Subcutaneous adipose tissue (tissue), 4 donors: ENCODE results near the gene NRP2. TPM values are rescaled to one million over a fixed set of nuclear protein-coding genes. Genes with fewer than 3 reads are reported as not detected.

Source experiments
- total RNA-seq, 4 donors: library from RNA; depleted of rRNA; stranded (reverse); fragments of >200 nt; gene quantifications; one replicate each; pipeline ENCODE4 v1.1.0, GENCODE V29; 2016
- TF ChIP-seq, protein P1 (sequence below): fragments of 450-650 bp; IDR thresholded peaks from one replicate; pipeline ENCODE4 v1.5.1; 2016; ENCODE audit warnings: low read depth, mild to moderate bottlenecking, control low read depth, antibody characterized with exemption, moderate library complexity

NRP2 gene
- total RNA-seq, 4 donors from 2014 or later, result 29.2 to 70.9 (median 56.1) TPM

DNA sequence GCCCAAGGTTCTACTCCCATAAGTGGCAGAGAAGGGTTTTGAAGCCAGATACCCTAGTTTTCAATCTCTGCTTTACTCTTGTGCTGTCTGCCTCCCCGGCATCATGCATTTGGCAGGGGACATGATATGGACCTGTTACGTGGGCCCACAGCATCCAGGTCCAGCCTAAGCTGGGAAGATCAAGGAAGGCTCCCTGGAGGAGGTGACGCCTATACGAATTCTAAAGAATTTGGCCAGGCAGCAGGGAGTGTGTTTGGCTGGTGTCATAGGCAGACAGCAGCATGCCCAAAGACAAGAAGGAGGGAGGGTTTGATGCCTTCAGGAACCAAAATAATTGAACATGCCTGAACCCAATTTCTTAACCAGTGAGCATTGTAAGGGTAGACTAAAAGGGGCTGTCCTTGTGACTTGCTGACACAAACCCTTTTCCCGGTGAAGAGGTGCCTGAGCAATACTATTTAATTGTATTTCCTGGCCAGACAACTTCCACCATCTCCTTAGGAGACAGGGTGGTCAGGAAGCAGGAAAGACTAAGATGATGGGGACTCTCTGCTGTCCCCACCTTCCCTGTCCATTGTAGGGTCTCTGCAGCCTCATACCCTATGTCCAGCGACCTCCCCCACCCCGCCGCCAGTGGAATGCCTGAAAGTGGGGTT lies 21.3 kb downstream of the NRP2 start:
- TF ChIP-seq, protein P1, sequence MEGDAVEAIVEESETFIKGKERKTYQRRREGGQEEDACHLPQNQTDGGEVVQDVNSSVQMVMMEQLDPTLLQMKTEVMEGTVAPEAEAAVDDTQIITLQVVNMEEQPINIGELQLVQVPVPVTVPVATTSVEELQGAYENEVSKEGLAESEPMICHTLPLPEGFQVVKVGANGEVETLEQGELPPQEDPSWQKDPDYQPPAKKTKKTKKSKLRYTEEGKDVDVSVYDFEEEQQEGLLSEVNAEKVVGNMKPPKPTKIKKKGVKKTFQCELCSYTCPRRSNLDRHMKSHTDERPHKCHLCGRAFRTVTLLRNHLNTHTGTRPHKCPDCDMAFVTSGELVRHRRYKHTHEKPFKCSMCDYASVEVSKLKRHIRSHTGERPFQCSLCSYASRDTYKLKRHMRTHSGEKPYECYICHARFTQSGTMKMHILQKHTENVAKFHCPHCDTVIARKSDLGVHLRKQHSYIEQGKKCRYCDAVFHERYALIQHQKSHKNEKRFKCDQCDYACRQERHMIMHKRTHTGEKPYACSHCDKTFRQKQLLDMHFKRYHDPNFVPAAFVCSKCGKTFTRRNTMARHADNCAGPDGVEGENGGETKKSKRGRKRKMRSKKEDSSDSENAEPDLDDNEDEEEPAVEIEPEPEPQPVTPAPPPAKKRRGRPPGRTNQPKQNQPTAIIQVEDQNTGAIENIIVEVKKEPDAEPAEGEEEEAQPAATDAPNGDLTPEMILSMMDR, result no peak

GRCh38 chr2:205704127-205704741 lies 21.9 kb downstream of the NRP2 start:
- TF ChIP-seq, protein P1, result no peak

DNA sequence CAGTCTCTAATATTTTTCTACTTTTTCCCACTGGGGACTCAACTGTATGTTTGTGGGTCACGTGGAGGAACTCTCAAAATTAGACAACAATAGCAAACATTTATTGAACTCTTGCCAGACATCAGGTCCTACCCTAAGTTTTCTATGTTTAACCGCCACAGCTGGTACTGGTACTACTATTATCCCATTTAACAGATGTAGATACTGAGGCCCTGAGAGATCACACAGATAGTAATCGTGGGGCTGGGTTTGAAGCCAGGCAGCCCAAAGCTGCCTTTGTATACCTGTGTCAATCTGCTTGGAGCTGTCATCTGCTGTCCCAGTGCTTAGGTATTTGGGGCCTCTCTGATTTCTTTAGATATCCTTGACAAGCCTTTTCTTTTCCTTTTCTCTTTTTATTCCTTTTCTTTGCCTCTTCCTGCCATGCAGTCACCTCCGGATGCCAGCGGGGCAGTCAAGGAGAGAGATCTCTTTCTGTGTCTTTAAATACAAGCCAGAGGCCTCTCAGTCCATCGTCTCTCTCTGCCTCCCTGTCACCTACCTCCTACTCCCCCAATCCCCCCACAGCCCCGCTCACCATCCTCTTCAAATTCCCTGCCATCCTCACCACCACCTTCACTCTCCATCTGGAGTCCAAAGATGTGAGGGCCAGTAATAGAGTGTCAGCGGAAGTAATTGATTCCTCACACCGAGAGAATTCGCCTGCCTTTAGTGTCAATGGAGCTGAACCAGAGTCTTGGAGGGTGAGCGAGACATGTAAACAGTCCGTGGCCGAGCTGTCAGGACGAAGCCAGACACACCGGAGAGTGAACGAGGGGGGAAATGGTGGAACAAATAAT lies 23.4 kb downstream of the NRP2 start:
- TF ChIP-seq, protein P1, result no peak

DNA sequence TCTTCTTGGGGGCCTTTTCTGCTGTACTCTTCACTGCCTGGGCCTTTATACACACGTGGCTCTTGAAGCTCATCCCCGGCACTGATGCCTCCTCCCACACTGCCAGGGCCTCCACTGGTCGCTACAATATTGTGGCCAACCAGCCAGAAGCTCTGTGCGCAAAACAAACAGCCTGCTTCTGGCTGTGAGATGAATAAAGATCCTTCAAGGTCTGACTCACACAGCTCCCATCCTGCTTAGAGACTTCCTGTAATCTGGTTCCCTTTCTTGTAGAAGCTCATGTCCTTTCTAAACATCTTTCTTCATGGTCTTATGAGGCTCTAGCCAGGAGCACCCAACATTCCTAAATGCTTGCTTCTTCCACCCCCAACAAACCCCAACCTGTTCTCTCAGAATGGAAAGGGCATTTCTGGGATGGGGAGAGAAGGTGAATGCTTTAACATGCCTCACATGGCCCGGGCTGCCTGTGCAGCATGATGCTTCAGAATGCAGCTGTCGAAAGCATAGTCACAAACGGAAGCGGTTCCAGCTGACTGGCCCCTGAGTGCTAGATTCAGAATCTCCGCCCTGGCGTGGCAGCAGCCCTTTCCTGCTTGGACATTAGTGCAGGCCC lies 24.6 kb downstream of the NRP2 start:
- TF ChIP-seq, protein P1, result no peak

GRCh38 chr2:205708231-205708631 lies 25.9 kb downstream of the NRP2 start:
- TF ChIP-seq, protein P1, result no peak

DNA sequence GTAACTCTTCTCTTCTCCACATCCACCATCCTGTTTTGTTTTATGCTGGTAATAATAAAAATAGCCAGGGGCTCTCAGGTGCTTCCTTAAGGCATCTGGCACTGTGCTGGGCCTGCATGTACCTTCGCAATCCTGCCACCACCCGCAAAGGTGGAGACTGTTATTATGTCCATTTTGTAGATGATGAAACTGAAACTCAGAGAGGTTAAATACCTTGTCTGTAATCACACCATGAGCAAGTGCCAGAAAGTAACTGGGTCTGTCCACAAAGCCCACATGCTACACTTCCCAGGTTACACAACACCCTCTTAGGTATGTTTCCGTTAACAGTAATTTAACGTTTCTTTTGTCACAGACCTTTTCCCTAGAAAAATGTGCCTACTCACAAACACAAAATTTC lies 27.0 kb downstream of the NRP2 start:
- TF ChIP-seq, protein P1, result no peak

DNA sequence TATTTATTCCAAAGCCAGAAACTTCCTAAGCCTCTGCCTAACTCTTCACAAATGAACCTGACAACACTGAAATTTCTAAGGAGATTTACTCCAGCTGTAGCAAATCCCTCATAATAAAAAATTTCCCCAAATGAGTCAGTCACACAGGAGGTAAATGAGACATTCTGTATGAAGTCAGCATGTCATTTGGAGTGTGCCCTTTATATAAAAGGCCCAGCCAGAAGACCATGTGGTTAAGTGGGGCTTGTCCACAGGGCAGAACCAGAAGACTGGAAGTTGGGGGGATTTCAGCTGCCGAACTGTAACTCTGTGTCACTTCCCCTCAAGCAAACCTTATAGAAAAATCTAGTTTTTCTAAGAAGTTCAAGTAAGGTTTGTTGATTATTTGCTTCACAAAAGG lies 30.2 kb downstream of the NRP2 start:
- TF ChIP-seq, protein P1, result no peak
